Measurements from ENCODE around the gene TFR2. TPM values are rescaled to one million over a fixed set of nuclear protein-coding genes. Genes with fewer than 3 reads are reported as not detected.

The TFR2 gene
- total and polyA plus RNA-seq, 2 of the 4 experiments (the other 2 are of a cell fraction), result 0.18 to 0.50 TPM

DNA sequence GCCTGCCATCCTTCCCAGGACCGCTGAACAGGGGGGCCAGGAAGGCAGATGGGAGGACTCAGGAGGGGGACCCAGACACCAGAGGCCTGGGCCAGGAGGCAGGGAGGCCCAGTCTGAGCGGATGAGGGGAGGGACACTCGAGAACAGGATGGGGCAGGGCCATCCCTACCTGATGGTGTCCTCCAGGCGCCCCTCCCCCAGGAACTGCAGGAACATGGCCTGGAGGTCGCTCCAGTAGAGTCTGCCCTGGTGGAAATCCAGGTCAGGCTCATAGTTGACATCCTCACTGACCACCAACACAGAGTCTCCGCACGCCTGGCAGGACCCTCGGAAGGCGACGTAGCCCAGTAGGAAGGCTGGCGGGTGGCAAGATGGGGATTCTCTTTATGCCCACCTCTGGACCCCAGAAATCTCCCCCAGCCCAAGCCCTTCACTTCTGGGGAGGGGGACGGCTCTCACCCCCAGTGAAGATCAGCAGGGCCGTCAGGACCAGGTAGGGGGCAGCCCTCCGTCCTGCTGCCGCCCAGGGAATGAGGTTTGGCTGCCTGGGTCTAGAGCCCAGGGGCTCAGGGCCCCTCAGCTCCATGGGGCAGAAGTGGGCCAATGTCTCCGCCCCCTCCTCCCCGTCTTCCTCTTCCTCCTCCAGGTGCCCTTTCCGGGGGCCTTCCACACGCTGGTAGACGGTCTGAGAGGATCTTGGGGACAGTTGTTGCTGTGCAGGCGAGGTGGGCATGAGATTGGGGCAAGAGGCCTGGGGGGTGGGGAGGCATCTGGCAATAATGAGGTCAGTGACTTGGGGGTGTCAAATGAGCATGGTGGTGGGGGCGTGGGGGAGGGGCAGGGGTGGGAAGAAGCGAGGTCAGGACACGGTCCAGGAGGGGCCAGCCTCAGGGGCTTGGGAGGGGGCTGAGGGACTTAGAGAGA, 573 bp downstream of the TFR2 start:
- no peak overlapping the region for H3K27ac ChIP-seq (ENCODE audit: insufficient read depth, low read length)

More for the DNA sequence above, 573 bp downstream of the TFR2 start:
- Histone ChIP-seq H3K36me3 (ENCODE audit: control insufficient read depth, insufficient read depth, low read length) (no peaks in the 10 kb centered on the region), H3K27me3 (ENCODE audit: control insufficient read depth, insufficient read depth, low read length) (peaks cover 22% of the 10 kb centered on the region), H3K23ac (ENCODE audit: low read depth, low read length) (no peak overlapping the region), H2AK9ac (replicated peaks; ENCODE audit: low read depth, low read length, poor library complexity) (no peak overlapping the region), H3K9ac (ENCODE audit: low read depth, low read length) (no peak overlapping the region), H3K4me1 (ENCODE audit: control insufficient read depth, insufficient read depth, low read length) (no peaks in the 10 kb centered on the region), H4K8ac (ENCODE audit: low read depth in 2 of 2, low read length in 2 of 2) (no peak overlapping the region), H2BK5ac (ENCODE audit: low read depth, low read length, poor library complexity, severe bottlenecking) (no peak overlapping the region), H2BK15ac (ENCODE audit: low read depth, low read length) (no peak overlapping the region), H4K20me1 (ENCODE audit: insufficient read depth, low read length) (no peaks in the 10 kb centered on the region), H3K14ac (replicated peaks; ENCODE audit: low read depth, low read length) (no peak overlapping the region), H2BK20ac (ENCODE audit: low read depth, low read length) (no peak overlapping the region), H3K4me3 (ENCODE audit: insufficient read depth, low read depth, low read length) (no peak overlapping the region), H3K79me1 (ENCODE audit: low read depth in 1 of 2, low read length in 2 of 2) (no peaks in the 10 kb centered on the region), H3K4me2 (ENCODE audit: low read depth, low read length) (no peak overlapping the region), H4K91ac (ENCODE audit: insufficient read depth, low read depth, low read length) (no peak overlapping the region), H3K56ac (ENCODE audit: extremely low read depth, insufficient read depth, low read length) (no peak overlapping the region), H2BK120ac (ENCODE audit: low read depth, low read length) (no peak overlapping the region), H3K9me3 (ENCODE audit: control insufficient read depth, insufficient read depth, low read length) (no peaks in the 10 kb centered on the region), H4K5ac (ENCODE audit: low read depth, low read length) (no peak overlapping the region), H3K18ac (ENCODE audit: low read depth, low read length) (no peak overlapping the region), H2AFZ (replicated peaks; ENCODE audit: low read length, poor library complexity) (no peak overlapping the region), H2AK5ac (ENCODE audit: low read depth, low read length) (no peak overlapping the region), H3K9me1 (ENCODE audit: insufficient read depth, low read length) (no peaks in the 10 kb centered on the region), H3K4ac (ENCODE audit: low read depth, low read length) (no peak overlapping the region)
- DNase-seq (no peak), ATAC-seq (ENCODE audit: low read depth) (no peak)
- no peak for TF ChIP-seq RAD21 (IDR thresholded peaks at IDR 0.05; ENCODE audit: low read length)
- no peak for TF ChIP-seq MXI1 (IDR thresholded peaks at IDR 0.05; ENCODE audit: borderline replicate concordance, low read depth, low read length)
- TF ChIP-seq MAFK (IDR thresholded peaks at IDR 0.05; ENCODE audit: low read depth, low read length), result no peak
- TF ChIP-seq CEBPB (IDR thresholded peaks at IDR 0.05; ENCODE audit: low read depth, low read length), result no peak
- TF ChIP-seq NFE2L2 (IDR thresholded peaks at IDR 0.05; ENCODE audit: low read depth, low read length), result no peak
- TF ChIP-seq BHLHE40 (IDR thresholded peaks at IDR 0.05; ENCODE audit: low read depth, low read length), result no peak
- dilution Hi-C loops (cut with HindIII; ENCODE audit: low sequenced_read_pairs, unreplicated experiment), result no loop called here
- ChIA-PET POLR2A (ENCODE audit: unreplicated experiment) (no interaction called here), CTCF (no interaction called here)
- intact Hi-C loops (cut with micrococcal nuclease), result no loop called here
- 50% methylated on average over 1 of the region's 24 CpGs; no CpG with 5 or more reads in 1 of the 2 experiments for WGBS, 2 experiments (ENCODE audit: extremely low coverage in 2 of 2, insufficient read length in 1 of 2)
- no TSS peak for BruUV-seq (replicated peaks)
- in situ Hi-C loops (cut with MboI; ENCODE audit: low sequenced_read_pairs), result no loop called here

All from IMR-90 (cell line).